Measurements from ENCODE around the gene EFNA3. TPM values are rescaled to one million over a fixed set of nuclear protein-coding genes. Genes with fewer than 3 reads are reported as not detected.
A peak's percentile ranks its signal among the peaks of the same experiment; 100 is the strongest.

The EFNA3 gene
- polyA plus RNA-seq, 1 donor (not counting 4 experiments of a cell fraction or from before 2014, with no cell fraction given) = 4.4 TPM

DNA sequence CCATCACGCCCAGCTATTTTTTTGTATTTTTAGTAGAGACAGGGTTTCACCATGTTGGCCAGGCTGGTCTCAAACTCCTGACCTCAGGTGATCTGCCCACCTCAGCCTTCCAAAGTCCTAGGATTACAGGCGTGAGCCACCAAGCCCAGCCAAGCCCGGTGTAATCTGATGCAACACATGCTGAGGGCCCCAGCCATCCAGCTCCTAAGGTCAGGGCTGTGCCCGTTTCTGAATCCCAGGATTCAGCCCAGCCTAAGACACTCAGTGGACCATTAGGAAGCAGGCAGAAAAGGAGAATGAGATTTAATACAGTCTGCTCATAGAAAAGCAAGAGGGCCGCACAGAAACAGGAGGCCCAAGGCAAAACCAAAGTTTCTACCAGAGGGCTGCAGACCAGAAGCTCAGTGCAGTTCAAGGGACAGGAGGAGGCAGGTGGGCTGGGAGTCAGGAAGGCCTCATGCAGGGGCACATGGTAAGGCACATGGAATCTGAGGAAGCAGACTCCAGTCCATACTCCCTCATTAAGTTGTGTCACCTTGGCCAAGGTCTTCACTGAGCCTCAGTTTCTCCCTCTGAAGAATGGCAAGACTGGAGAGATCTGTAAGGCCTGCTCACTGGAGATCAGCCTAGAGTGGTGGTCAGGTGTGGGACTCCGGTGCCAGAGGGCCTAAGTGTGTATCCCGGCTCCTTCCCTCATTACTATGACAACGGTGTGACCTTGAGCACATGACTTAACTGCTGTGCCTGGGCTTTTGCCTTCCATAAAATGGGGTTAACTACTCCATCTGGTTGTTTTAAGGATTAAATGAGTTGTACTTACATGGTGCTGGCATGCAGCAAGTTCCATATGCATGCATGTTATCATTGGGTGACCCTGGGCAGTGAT, 29.9 kb upstream of the EFNA3 start:
- no peak for DNase-seq (ENCODE audit: low read depth, low spot score)
- H3K4me2 ChIP-seq (ENCODE audit: control insufficient read depth, extremely low read depth, insufficient read depth, low read depth, low read length) = no peak overlapping the region
- H3K36me3 ChIP-seq (ENCODE audit: control insufficient read depth in 2 of 2, extremely low read depth in 1 of 2, insufficient read depth in 2 of 2, low read length in 2 of 2) = no peaks in the 10 kb centered on the region
- H3K9ac ChIP-seq (ENCODE audit: control insufficient read depth, extremely low read depth, insufficient read depth, low read length) = no peak overlapping the region
- H3K9me1 ChIP-seq (ENCODE audit: control insufficient read depth, extremely low read depth, insufficient read depth, low read length) = no peaks in the 10 kb centered on the region
- dilution Hi-C loops (cut with MboI; ENCODE audit: extremely low pct_ligation_motif_present, low sequenced_read_pairs) = no loop called here
- H3K27ac ChIP-seq (ENCODE audit: control insufficient read depth, insufficient read depth, low read length) = no peak overlapping the region
- no peak for FAIRE-seq
- H3K27me3 ChIP-seq (ENCODE audit: control insufficient read depth, extremely low read depth, insufficient read depth, low read length) = no peaks in the 10 kb centered on the region
- H4K20me1 ChIP-seq (ENCODE audit: control insufficient read depth, extremely low read depth, insufficient read depth, low read length) = no peaks in the 10 kb centered on the region
- H3K4me1 ChIP-seq (ENCODE audit: control insufficient read depth, extremely low read depth, insufficient read depth, low read length) = peaks cover 40% of the 10 kb centered on the region
- TF ChIP-seq EZH2 (IDR thresholded peaks at IDR 0.05; ENCODE audit: low read length) = no peak
- TF ChIP-seq, protein P1, sequence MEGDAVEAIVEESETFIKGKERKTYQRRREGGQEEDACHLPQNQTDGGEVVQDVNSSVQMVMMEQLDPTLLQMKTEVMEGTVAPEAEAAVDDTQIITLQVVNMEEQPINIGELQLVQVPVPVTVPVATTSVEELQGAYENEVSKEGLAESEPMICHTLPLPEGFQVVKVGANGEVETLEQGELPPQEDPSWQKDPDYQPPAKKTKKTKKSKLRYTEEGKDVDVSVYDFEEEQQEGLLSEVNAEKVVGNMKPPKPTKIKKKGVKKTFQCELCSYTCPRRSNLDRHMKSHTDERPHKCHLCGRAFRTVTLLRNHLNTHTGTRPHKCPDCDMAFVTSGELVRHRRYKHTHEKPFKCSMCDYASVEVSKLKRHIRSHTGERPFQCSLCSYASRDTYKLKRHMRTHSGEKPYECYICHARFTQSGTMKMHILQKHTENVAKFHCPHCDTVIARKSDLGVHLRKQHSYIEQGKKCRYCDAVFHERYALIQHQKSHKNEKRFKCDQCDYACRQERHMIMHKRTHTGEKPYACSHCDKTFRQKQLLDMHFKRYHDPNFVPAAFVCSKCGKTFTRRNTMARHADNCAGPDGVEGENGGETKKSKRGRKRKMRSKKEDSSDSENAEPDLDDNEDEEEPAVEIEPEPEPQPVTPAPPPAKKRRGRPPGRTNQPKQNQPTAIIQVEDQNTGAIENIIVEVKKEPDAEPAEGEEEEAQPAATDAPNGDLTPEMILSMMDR (optimal IDR thresholded peaks at IDR 0.05 in 1 of 3, IDR thresholded peaks at IDR 0.05 in 1 of 3, conservative IDR thresholded peaks at IDR 0.05 in 1 of 3; ENCODE audit: extremely low read depth in 1 of 3, insufficient read depth in 2 of 3, low read length in 3 of 3) = no peak
- no peak overlapping the region for H3K4me3 ChIP-seq (ENCODE audit: control insufficient read depth in 2 of 3, extremely low read depth in 1 of 3, insufficient read depth in 2 of 3, low read depth in 1 of 3, low read length in 3 of 3)
- peaks cover 21% of the 10 kb centered on the region for H3K79me2 ChIP-seq (ENCODE audit: control insufficient read depth, insufficient read depth, low read length)
- no peaks in the 10 kb centered on the region for H3K9me3 ChIP-seq (ENCODE audit: control insufficient read depth, low read depth, low read length)
- no peak overlapping the region for H2AFZ ChIP-seq (ENCODE audit: control insufficient read depth, low read length)

DNA sequence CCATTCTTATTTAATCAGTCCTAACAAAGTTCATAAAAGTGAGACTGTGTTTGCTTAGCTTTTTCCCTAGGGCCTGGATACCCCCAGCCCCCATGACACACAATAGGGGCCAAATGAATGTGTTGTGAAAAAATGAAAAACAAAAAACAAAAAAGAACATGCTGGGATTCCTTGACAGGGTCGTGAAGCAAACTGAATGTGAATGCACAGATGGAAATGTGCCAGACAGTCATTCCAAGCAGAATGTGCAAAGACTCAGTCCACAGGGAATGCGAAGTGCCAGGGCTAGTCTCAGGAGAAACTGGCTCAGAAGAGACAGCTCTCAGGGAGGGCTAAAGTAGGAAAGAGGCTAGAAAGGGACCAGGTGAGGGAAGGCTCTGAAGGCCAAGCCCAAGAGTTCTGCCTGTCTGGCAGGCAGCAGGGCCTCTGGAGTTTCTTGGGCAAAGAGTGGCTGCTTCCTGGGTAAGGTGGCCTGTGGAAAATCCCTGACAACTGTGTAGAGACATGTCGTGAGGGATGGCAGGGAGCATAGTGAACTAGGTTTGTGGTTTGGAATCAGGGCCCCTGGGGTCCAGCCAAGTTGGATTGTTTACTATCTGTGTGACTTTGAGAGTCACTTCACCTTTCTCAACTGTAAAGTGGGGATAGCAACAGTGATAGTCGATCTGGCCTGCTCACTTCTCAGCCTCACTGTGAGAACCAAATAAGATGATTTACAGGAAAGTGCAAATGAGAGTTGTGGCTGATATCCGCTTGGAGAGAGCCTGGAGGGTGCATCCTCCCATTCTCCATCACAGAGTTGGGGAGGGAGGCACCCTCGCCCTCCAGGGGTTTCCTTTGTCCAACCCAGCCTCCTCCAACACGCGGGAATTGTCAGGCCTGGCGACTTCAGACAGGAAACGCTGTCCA, 28.7 kb upstream of the EFNA3 start:
- no peaks in the 10 kb centered on the region for H3K9me1 ChIP-seq (ENCODE audit: control insufficient read depth, extremely low read depth, insufficient read depth, low read length)
- TF ChIP-seq, protein P1 (optimal IDR thresholded peaks at IDR 0.05 in 1 of 3, IDR thresholded peaks at IDR 0.05 in 1 of 3, conservative IDR thresholded peaks at IDR 0.05 in 1 of 3; ENCODE audit: extremely low read depth in 1 of 3, insufficient read depth in 2 of 3, low read length in 3 of 3) = no peak
- no peak for TF ChIP-seq EZH2 (IDR thresholded peaks at IDR 0.05; ENCODE audit: low read length)
- H3K9ac ChIP-seq (ENCODE audit: control insufficient read depth, extremely low read depth, insufficient read depth, low read length) = peak overlapping the region; percentile 75
- H3K79me2 ChIP-seq (ENCODE audit: control insufficient read depth, insufficient read depth, low read length) = peaks cover 26% of the 10 kb centered on the region
- H3K4me3 ChIP-seq (ENCODE audit: control insufficient read depth in 2 of 3, extremely low read depth in 1 of 3, insufficient read depth in 2 of 3, low read depth in 1 of 3, low read length in 3 of 3) = peak overlapping the region in 1 of 3 experiments; percentile 84
- dilution Hi-C loops (cut with MboI; ENCODE audit: extremely low pct_ligation_motif_present, low sequenced_read_pairs) = no loop called here
- peak overlapping the region; percentile 63 for H3K27ac ChIP-seq (ENCODE audit: control insufficient read depth, insufficient read depth, low read length)
- H2AFZ ChIP-seq (ENCODE audit: control insufficient read depth, low read length) = peak overlapping the region; percentile 94
- H4K20me1 ChIP-seq (ENCODE audit: control insufficient read depth, extremely low read depth, insufficient read depth, low read length) = no peaks in the 10 kb centered on the region
- peaks cover 37% of the 10 kb centered on the region for H3K4me1 ChIP-seq (ENCODE audit: control insufficient read depth, extremely low read depth, insufficient read depth, low read length)
- no peak for DNase-seq (ENCODE audit: low read depth, low spot score)
- H3K9me3 ChIP-seq (ENCODE audit: control insufficient read depth, low read depth, low read length) = no peaks in the 10 kb centered on the region
- no peaks in the 10 kb centered on the region for H3K27me3 ChIP-seq (ENCODE audit: control insufficient read depth, extremely low read depth, insufficient read depth, low read length)
- H3K36me3 ChIP-seq (ENCODE audit: control insufficient read depth in 2 of 2, extremely low read depth in 1 of 2, insufficient read depth in 2 of 2, low read length in 2 of 2) = peaks cover 0 to 5% of the 10 kb centered on the region in 2 experiments
- FAIRE-seq = peak; percentile 46
- peak overlapping the region; percentile 98 for H3K4me2 ChIP-seq (ENCODE audit: control insufficient read depth, extremely low read depth, insufficient read depth, low read depth, low read length)

Measured in keratinocyte (primary cell).